Heart left ventricle (tissue), 13 donors: ENCODE measurements around the gene ZNF566.

ENCODE experiments used
- CTCF ChIP-seq, 12 donors: fragments of 200-600 bp; sonication (generic) in 4 of 12; IDR thresholded peaks; one replicate each; pipeline versions ENCODE4 v1.5.0 to v1.8.0; 2018 to 2022; ENCODE audit warnings: antibody characterized with exemption in 12 of 12, mild to moderate bottlenecking in 5 of 12
- POLR2A ChIP-seq, 2 donors: fragments of 450-650 bp; IDR thresholded peaks; one replicate each; pipeline ENCODE4 v1.6.1; 2017; ENCODE audit warnings: antibody characterized with exemption in 2 of 2, mild to moderate bottlenecking in 2 of 2, moderate library complexity in 2 of 2
- donor health status: ischemic (EF 13 %, LVEDD 7.1; RV severe dilation, severe dysfunction).
- donor health status: DM: no; HTN: yes; CAD: no.
- donor health status: DM: no; HTN: no; CAD: no.
- donor health status: ischemic (EF 25% LVEDD 6.9; RV normal size, moderate dysfunction).
- donor health status: ischemic (EF 25% LVEDD 5.7; RV mildly dilated, moderate dysfunction).
- donor health status: ischemic (EF 35%, LVEDD 5.7; RV mildly dilated, moderate dysfunction).
- donor health status: nonischemic (EF 11% LVEDD 7.7; RV severe dilation, severe dysfunction).
- donor health status: DM: yes; HTN: yes; CAD: no.
- donor health status: PGD.
- donor health status: ischemic (EF 29% LVEDD 5.4; RV normal size, mild dysfunction).
- donor health status: nonischemic (EF 23%, LVEDD 6.1; RV moderate dilation, normal function).

GRCh38 chr19:36489920-36490415, 607 bp upstream of the ZNF566 start:
- TF ChIP-seq CTCF (IDR thresholded peaks at IDR 0.05) (no peak), POLR2A (IDR thresholded peaks at IDR 0.05) (no peak)
